Measurements from ENCODE around the gene FGF3. TPM values are rescaled to one million over a fixed set of nuclear protein-coding genes. Genes with fewer than 3 reads are reported as not detected.

The FGF3 gene
- total RNA-seq, 4 donors from 2014 or later, result not detected

GRCh38 chr11:69848201-69848600, 29.0 kb upstream of the FGF3 start:
- ATAC-seq (no peak), DNase-seq (no peak)
- TF ChIP-seq POLR2A (IDR thresholded peaks at IDR 0.05) (no peak), CTCF (IDR thresholded peaks at IDR 0.05 in 4 of 5, conservative IDR thresholded peaks at IDR 0.05 in 1 of 5) (no peak)
- intact Hi-C loops (cut with DNase I; ENCODE audit: low total_unique reads) (no loop called here), in situ Hi-C loops (cut with MboI; ENCODE audit: low sequenced_read_pairs in 4 of 4) (no loop called here)
- H3K4me3 ChIP-seq, result no peak overlapping the region
- no peaks in the 10 kb centered on the region for H3K36me3 ChIP-seq
- no peak overlapping the region for H3K27ac ChIP-seq
- no peaks in the 10 kb centered on the region for H3K4me1 ChIP-seq
- H3K9me3 ChIP-seq, result no peaks in the 10 kb centered on the region
- peaks cover 0 to 12% (median 9%) of the 10 kb centered on the region in 3 donors for H3K27me3 ChIP-seq

GRCh38 chr11:69844396-69844795, 25.2 kb upstream of the FGF3 start:
- Histone ChIP-seq H3K4me3 (no peak overlapping the region), H3K9me3 (no peaks in the 10 kb centered on the region), H3K27me3 (peaks cover 0 to 11% (median 0%) of the 10 kb centered on the region in 3 donors), H3K27ac (no peak overlapping the region), H3K36me3 (no peaks in the 10 kb centered on the region), H3K4me1 (no peaks in the 10 kb centered on the region)
- intact Hi-C loops (cut with DNase I; ENCODE audit: low total_unique reads), result no loop called here
- DNase-seq (no peak), ATAC-seq (no peak)
- TF ChIP-seq CTCF (IDR thresholded peaks at IDR 0.05 in 4 of 5, conservative IDR thresholded peaks at IDR 0.05 in 1 of 5) (no peak), POLR2A (IDR thresholded peaks at IDR 0.05) (no peak)
- in situ Hi-C loops (cut with MboI; ENCODE audit: low sequenced_read_pairs in 4 of 4), result no loop called here

GRCh38 chr11:69843529-69843921, 24.3 kb upstream of the FGF3 start:
- DNase-seq (no peak), ATAC-seq (no peak)
- peaks cover 0 to 4% (median 0%) of the 10 kb centered on the region in 3 donors for H3K27me3 ChIP-seq
- no peak overlapping the region for H3K27ac ChIP-seq
- intact Hi-C loops (cut with DNase I; ENCODE audit: low total_unique reads), result no loop called here
- H3K4me1 ChIP-seq, result no peaks in the 10 kb centered on the region
- H3K9me3 ChIP-seq, result no peaks in the 10 kb centered on the region
- in situ Hi-C loops (cut with MboI; ENCODE audit: low sequenced_read_pairs in 4 of 4), result no loop called here
- TF ChIP-seq CTCF (IDR thresholded peaks at IDR 0.05 in 4 of 5, conservative IDR thresholded peaks at IDR 0.05 in 1 of 5), result no peak
- TF ChIP-seq POLR2A (IDR thresholded peaks at IDR 0.05), result no peak
- no peak overlapping the region for H3K4me3 ChIP-seq
- no peaks in the 10 kb centered on the region for H3K36me3 ChIP-seq

DNA sequence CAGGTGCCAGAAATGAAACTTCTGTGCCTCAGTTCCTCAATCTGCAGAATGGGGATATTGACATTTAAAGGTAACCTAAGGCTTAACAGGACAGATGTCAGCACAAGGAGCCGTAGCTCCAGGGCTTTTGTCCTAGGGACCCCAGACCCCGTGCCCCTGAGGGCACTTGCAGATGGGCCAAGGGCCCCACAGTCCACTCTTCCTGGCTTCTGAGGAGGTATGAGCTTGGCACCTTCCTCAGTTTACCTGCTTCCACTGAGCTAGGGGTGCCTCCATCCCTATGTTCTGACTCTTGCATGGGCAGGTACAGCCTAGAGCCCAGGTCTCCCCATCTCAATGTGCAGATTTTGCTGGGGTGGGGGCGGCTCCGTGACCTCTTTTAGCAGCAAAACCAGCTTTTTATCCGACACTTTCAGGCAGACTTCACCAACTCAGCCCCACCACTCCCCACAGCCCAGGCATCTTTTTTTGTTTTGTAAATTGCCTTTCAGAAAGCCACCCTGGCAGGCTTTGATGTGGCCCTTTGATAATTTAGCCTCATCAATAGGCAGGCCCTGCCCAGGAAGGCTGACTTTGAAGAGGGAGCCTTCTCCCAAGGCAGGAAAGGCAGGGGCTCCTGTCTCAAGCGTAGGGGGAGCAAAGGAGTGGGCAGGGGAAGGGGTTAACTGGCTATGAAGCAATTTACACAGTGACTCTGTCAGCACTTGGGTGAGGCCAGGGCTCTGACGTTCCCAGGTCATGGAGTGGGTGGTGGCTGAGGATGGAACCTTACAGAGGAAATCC, 23.7 kb upstream of the FGF3 start:
- in situ Hi-C loops (cut with MboI; ENCODE audit: low sequenced_read_pairs in 4 of 4) (no loop called here), intact Hi-C loops (cut with DNase I; ENCODE audit: low total_unique reads) (no loop called here)
- H3K36me3 ChIP-seq, result no peaks in the 10 kb centered on the region
- no peaks in the 10 kb centered on the region for H3K4me1 ChIP-seq
- no peaks in the 10 kb centered on the region for H3K9me3 ChIP-seq
- ATAC-seq (no peak), DNase-seq (no peak)
- TF ChIP-seq POLR2A (IDR thresholded peaks at IDR 0.05), result no peak
- H3K4me3 ChIP-seq, result no peak overlapping the region
- peaks cover 0 to 4% (median 1%) of the 10 kb centered on the region in 3 donors for H3K27me3 ChIP-seq
- H3K27ac ChIP-seq, result no peak overlapping the region

GRCh38 chr11:69841859-69842698, 22.9 kb upstream of the FGF3 start:
- H3K27ac ChIP-seq, result no peak overlapping the region
- in situ Hi-C loops (cut with MboI; ENCODE audit: low sequenced_read_pairs in 4 of 4) (no loop called here), intact Hi-C loops (cut with DNase I; ENCODE audit: low total_unique reads) (no loop called here)
- TF ChIP-seq POLR2A (IDR thresholded peaks at IDR 0.05), result no peak
- no peak for TF ChIP-seq CTCF (IDR thresholded peaks at IDR 0.05 in 4 of 5, conservative IDR thresholded peaks at IDR 0.05 in 1 of 5)
- ATAC-seq (no peak), DNase-seq (no peak)
- H3K4me3 ChIP-seq, result no peak overlapping the region
- no peaks in the 10 kb centered on the region for H3K36me3 ChIP-seq
- no peaks in the 10 kb centered on the region for H3K9me3 ChIP-seq
- peaks cover 0 to 4% (median 4%) of the 10 kb centered on the region in 3 donors for H3K27me3 ChIP-seq
- H3K4me1 ChIP-seq, result no peaks in the 10 kb centered on the region

All from gastrocnemius medialis (tissue), 4 donors.